NCI-H128 (cell line): ENCODE measurements around the gene SERPINE2.

Experiments used
- DNase-seq: peaks from one replicate; lab custom pipeline; 2025; ENCODE audit not compliant: unreplicated experiment; lab: John Stamatoyannopoulos, UW

The SERPINE2 gene

GRCh38 chr2:224039080-224039769 is at the start of gene SERPINE2:
SERPINE2 (minus strand) TSS chr2:224039286; CDS start chr2:224001900, 37,386 bp downstream.
- DNase-seq = no peak

GRCh38 chr2:224086226-224086914 is 47.3 kb upstream of the SERPINE2 start:
- no peak for DNase-seq

- DNase-seq = no peak
Observed at GRCh38 chr2:224085811-224086210, 46.7 kb upstream of the SERPINE2 start.

- no peak for DNase-seq
Observed at GRCh38 chr2:224085246-224085645, 46.2 kb upstream of the SERPINE2 start.

GRCh38 chr2:224084266-224084892 is 45.3 kb upstream of the SERPINE2 start:
- DNase-seq = no peak

- no peak for DNase-seq
Observed at GRCh38 chr2:224083638-224084037, 44.6 kb upstream of the SERPINE2 start.

GRCh38 chr2:224078656-224079055 is 39.6 kb upstream of the SERPINE2 start:
- DNase-seq = no peak

- no peak for DNase-seq
Observed at GRCh38 chr2:224077773-224078507, 38.9 kb upstream of the SERPINE2 start.

GRCh38 chr2:224075588-224075987 is 36.5 kb upstream of the SERPINE2 start:
- no peak for DNase-seq

GRCh38 chr2:224073676-224074075 is 34.6 kb upstream of the SERPINE2 start:
- no peak for DNase-seq

- DNase-seq = no peak
Observed at GRCh38 chr2:224072541-224073188, 33.6 kb upstream of the SERPINE2 start.

GRCh38 chr2:224069172-224069571 is 30.1 kb upstream of the SERPINE2 start:
- DNase-seq = no peak

GRCh38 chr2:224063298-224063648 is 24.2 kb upstream of the SERPINE2 start:
- DNase-seq = no peak

GRCh38 chr2:224062481-224063297 is 23.6 kb upstream of the SERPINE2 start:
- DNase-seq = no peak

GRCh38 chr2:224060783-224061482 is 21.8 kb upstream of the SERPINE2 start:
- DNase-seq = no peak

GRCh38 chr2:224059178-224059577 is 20.1 kb upstream of the SERPINE2 start:
- no peak for DNase-seq

GRCh38 chr2:224058048-224058775 is 19.1 kb upstream of the SERPINE2 start:
- DNase-seq = no peak

- no peak for DNase-seq
Observed at GRCh38 chr2:224056889-224057288, 17.8 kb upstream of the SERPINE2 start.

- no peak for DNase-seq
Observed at GRCh38 chr2:224055101-224055500, 16.0 kb upstream of the SERPINE2 start.
